IPS-NIHi11 (cell line): ENCODE data around the gene STAT5B.

Experiments used
- DNase-seq: peaks from one replicate; pipeline ENCODE4 v3.0.0; 2012; ENCODE audit warnings: mixed read lengths, low spot score

STAT5B gene

GRCh38 chr17:42284566-42284965, 8.4 kb upstream of the STAT5B start:
- no peak for DNase-seq

- DNase-seq = no peak
Observed at GRCh38 chr17:42284024-42284369, 7.8 kb upstream of the STAT5B start.

- DNase-seq = no peak
Observed at GRCh38 chr17:42283241-42284023, 7.2 kb upstream of the STAT5B start.

- DNase-seq = no peak
Observed at GRCh38 chr17:42282478-42283080, 6.4 kb upstream of the STAT5B start.

GRCh38 chr17:42281571-42282096, 5.4 kb upstream of the STAT5B start:
- no peak for DNase-seq

- no peak for DNase-seq
Observed at GRCh38 chr17:42279776-42280630, 3.8 kb upstream of the STAT5B start.

GRCh38 chr17:42277342-42277712, 1.1 kb upstream of the STAT5B start:
- DNase-seq = no peak

- peak; percentile 48 for DNase-seq
Observed at GRCh38 chr17:42276609-42277341, 584 bp upstream of the STAT5B start.

GRCh38 chr17:42275527-42276358, 448 bp downstream of the STAT5B start:
- peak; percentile 58 for DNase-seq

- DNase-seq = no peak
Observed at GRCh38 chr17:42274812-42275526, 1.2 kb downstream of the STAT5B start.

- no peak for DNase-seq
Observed at GRCh38 chr17:42274253-42274542, 2.0 kb downstream of the STAT5B start.

GRCh38 chr17:42273474-42274252, 2.5 kb downstream of the STAT5B start:
- DNase-seq = no peak

- no peak for DNase-seq
Observed at GRCh38 chr17:42272162-42272907, 3.9 kb downstream of the STAT5B start.

GRCh38 chr17:42271779-42272035, 4.5 kb downstream of the STAT5B start:
- no peak for DNase-seq

GRCh38 chr17:42271006-42271778, 5.0 kb downstream of the STAT5B start:
- no peak for DNase-seq

GRCh38 chr17:42270596-42270995, 5.6 kb downstream of the STAT5B start:
- DNase-seq = no peak

- no peak for DNase-seq
Observed at GRCh38 chr17:42270170-42270535, 6.0 kb downstream of the STAT5B start.

GRCh38 chr17:42268236-42268635, 8.0 kb downstream of the STAT5B start:
- no peak for DNase-seq
